ENCODE measurements around the gene BLNK. TPM values are rescaled to one million over a fixed set of nuclear protein-coding genes. Genes with fewer than 3 reads are reported as not detected.

Gene BLNK
- total and polyA plus RNA-seq, 2 of the 13 experiments (the other 11 are each of a cell fraction or from before 2014, with no cell fraction given): not detected

- TF ChIP-seq AHDC1 (CRISPR knock-in tag; IDR thresholded peaks at IDR 0.05; ENCODE audit: borderline replicate concordance) (no peak), NKX3-1 (CRISPR knock-in tag; IDR thresholded peaks at IDR 0.05) (no peak), RNF2 (conservative IDR thresholded peaks at IDR 0.05; ENCODE audit: low read depth) (no peak), RAD51 (IDR thresholded peaks at IDR 0.05; ENCODE audit: borderline replicate concordance) (no peak), CENPBD1 (CRISPR knock-in tag; IDR thresholded peaks at IDR 0.05; ENCODE audit: borderline replicate concordance, low read depth) (no peak), TFDP2 (CRISPR knock-in tag; IDR thresholded peaks at IDR 0.05) (no peak), ELK4 (CRISPR knock-in tag; IDR thresholded peaks at IDR 0.05; ENCODE audit: borderline replicate concordance) (no peak), GFI1 (CRISPR knock-in tag; IDR thresholded peaks at IDR 0.05; ENCODE audit: borderline replicate concordance) (no peak), HCFC1 (IDR thresholded peaks at IDR 0.05; ENCODE audit: low read depth, low read length) (no peak), ZNF616 (CRISPR knock-in tag; IDR thresholded peaks at IDR 0.05; ENCODE audit: low read depth) (no peak), SP140L (CRISPR knock-in tag; IDR thresholded peaks at IDR 0.05; ENCODE audit: borderline replicate concordance) (no peak), MLXIP (CRISPR knock-in tag; IDR thresholded peaks at IDR 0.05; ENCODE audit: borderline replicate concordance) (no peak), ZNF589 (CRISPR knock-in tag; conservative IDR thresholded peaks at IDR 0.05) (no peak), IKZF4 (CRISPR knock-in tag; IDR thresholded peaks at IDR 0.05; ENCODE audit: borderline replicate concordance, low read depth, not compliant biosample characterization) (no peak), ZNF746 (CRISPR knock-in tag; IDR thresholded peaks at IDR 0.05) (no peak)
These were observed 58.5 kb downstream of the BLNK start (continued) for GRCh38 chr10:96212911-96213310.
